ENCODE measurements around the gene TRABD2A.

The TRABD2A gene

DNA sequence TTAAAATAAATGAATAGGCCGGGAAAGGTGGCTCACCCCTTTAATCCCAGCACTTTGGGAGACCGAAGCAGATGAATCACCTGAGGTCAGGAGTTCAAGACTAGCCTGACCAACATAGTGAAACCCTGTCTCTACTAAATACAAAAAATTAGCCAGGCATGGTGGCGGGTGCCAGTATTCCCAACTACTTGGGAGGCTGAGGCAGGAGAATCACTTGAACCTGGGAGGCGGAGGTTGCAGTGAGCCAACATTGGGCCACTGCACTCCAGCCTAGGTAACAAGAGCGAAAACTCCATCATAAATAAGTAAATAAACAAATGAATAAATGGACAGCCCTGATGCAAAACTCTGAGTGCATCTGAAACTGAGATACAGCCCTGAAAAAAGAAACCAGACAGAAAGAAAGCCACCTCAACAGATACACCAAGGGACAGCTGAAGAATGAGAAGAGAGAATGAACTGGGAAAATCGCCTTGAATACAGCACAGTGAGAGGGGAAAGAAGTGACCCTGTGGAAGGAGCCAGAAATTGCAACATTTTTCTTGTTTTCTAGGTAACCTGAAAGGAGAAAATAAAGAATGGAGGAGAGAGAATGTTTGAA is 64.4 kb downstream of the TRABD2A start:
- TF ChIP-seq ZNF274 (IDR thresholded peaks at IDR 0.05; ENCODE audit: low read depth, low read length): no peak
- H3K4me3 ChIP-seq (ENCODE audit: low read length): no peak overlapping the region

GRCh38 chr2:84815146-84815545 is 65.7 kb downstream of the TRABD2A start:
- no peak for TF ChIP-seq ZNF274 (IDR thresholded peaks at IDR 0.05; ENCODE audit: low read depth, low read length)
- no peak overlapping the region for H3K4me3 ChIP-seq (ENCODE audit: low read length)

- H3K4me3 ChIP-seq (ENCODE audit: low read length): no peak overlapping the region
- no peak for TF ChIP-seq ZNF274 (IDR thresholded peaks at IDR 0.05; ENCODE audit: low read depth, low read length)
Observed at GRCh38 chr2:84811839-84812431, 68.9 kb downstream of the TRABD2A start.

DNA sequence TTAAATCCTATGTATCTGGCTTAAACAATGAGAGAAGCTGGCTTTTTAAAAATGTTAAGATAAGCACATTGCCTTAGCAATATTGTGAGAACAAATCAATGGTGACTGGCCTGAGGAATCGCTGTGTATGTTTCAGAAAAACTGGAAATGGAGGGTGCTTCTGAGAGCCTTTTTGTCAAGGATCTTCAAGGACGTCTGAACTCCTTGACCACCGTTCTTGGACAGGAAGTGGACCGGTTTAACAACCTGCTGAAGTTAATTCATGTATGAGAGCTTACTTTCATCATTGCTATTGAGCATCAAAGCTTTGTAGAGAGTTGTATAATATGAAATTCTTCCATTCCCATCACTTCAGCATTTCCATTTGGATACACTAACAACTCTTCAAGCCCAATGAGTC is 72.6 kb downstream of the TRABD2A start:
- no peak overlapping the region for H3K4me3 ChIP-seq (ENCODE audit: low read length)

GRCh38 chr2:84807063-84807485 is 73.8 kb downstream of the TRABD2A start:
- TF ChIP-seq ZNF274 (IDR thresholded peaks at IDR 0.05; ENCODE audit: low read depth, low read length): no peak
- H3K4me3 ChIP-seq (ENCODE audit: low read length): no peak overlapping the region

More for the DNA sequence above, 72.6 kb downstream of the TRABD2A start:
- TF ChIP-seq ZNF274 (IDR thresholded peaks at IDR 0.05; ENCODE audit: low read depth, low read length): no peak

- no peak overlapping the region for H3K4me3 ChIP-seq (ENCODE audit: low read length)
- TF ChIP-seq ZNF274 (IDR thresholded peaks at IDR 0.05; ENCODE audit: low read depth, low read length): no peak
Observed at GRCh38 chr2:84805250-84805958, 75.5 kb downstream of the TRABD2A start.

DNA sequence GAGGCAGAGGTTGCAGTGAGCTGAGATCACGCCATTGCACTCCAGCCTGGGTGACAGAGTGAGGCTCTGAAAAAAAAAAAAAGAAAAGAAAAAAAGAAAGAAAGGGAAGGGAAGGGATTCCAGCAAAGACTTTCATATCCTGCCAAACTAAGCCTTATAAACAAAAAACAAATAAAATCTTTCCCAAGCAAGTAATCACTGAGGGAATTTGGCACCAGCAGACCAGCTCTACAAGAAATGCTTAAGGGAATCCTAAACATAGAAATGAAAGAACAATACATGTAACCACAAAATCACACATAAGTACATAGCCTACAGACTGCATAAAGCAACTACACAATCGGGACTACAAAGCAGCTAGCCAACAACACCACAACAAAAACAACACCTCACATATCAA is 79.1 kb downstream of the TRABD2A start:
- no peak for TF ChIP-seq ZNF274 (IDR thresholded peaks at IDR 0.05; ENCODE audit: low read depth, low read length)
- H3K4me3 ChIP-seq (ENCODE audit: low read length): no peak overlapping the region

- no peak for TF ChIP-seq ZNF274 (IDR thresholded peaks at IDR 0.05; ENCODE audit: low read depth, low read length)
- H3K4me3 ChIP-seq (ENCODE audit: low read length): no peak overlapping the region
Observed at GRCh38 chr2:84800194-84800805, 80.6 kb downstream of the TRABD2A start.

DNA sequence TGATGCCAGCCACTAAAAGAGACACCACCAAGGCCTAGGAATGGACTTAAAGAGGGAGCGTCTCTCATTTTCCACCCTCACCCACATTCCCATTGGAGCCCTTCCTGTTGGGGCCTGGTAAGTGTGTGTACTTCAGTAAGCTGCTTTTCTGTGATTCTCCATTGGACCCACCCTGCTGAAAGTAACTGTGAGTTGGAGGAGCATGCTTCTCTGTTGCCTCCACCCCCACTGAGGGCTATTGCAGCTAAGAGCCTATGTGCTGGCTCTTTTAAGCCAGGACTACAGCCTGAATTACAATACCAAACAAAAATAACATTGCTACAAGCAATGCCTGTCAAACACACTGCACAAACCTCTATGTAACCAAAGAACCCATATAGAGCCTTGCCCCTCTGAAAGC is 81.1 kb downstream of the TRABD2A start:
- no peak for TF ChIP-seq ZNF274 (IDR thresholded peaks at IDR 0.05; ENCODE audit: low read depth, low read length)

DNA sequence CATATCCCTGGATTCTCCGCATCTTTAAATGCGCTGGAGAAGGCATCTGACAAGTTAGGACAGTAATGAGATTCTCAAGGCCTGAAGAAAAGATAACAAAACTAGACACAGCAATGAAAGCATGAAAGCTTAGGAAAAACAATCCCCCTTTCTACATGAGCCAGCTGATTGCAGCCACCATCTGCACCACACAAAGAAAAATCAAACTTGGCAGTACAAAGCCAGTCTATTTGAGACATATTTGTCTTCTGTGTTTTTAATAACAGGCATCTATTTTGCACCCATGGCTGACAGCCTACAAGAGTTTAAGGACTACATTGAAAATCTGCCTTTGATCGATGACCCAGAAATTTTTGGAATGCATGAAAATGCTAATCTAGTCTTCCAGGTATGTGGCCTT is 83.6 kb downstream of the TRABD2A start:
- no peak overlapping the region for H3K4me3 ChIP-seq (ENCODE audit: low read length)
- TF ChIP-seq ZNF274 (IDR thresholded peaks at IDR 0.05; ENCODE audit: low read depth, low read length): no peak

More for the DNA sequence above, 81.1 kb downstream of the TRABD2A start:
- no peak overlapping the region for H3K4me3 ChIP-seq (ENCODE audit: low read length)

DNA sequence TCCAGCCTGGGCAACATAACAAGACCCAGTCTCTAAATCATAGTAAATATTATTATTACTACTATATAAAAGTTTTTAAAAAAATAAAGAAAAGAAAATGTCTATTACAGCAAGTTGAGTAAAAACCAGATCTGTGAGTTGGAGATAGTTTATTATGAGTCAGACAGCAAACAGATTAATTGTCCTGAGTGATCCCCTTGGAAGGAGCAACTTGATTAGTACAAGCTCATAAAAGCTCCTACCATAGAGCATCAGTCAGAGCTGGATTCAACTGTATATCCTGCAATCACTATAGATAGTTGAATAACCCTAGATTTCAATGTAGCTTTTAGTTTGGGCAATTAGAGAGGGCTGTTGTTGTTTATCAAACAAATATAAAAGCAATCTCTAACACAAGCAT is 84.1 kb downstream of the TRABD2A start:
- TF ChIP-seq ZNF274 (IDR thresholded peaks at IDR 0.05; ENCODE audit: low read depth, low read length): no peak
- H3K4me3 ChIP-seq (ENCODE audit: low read length): no peak overlapping the region

DNA sequence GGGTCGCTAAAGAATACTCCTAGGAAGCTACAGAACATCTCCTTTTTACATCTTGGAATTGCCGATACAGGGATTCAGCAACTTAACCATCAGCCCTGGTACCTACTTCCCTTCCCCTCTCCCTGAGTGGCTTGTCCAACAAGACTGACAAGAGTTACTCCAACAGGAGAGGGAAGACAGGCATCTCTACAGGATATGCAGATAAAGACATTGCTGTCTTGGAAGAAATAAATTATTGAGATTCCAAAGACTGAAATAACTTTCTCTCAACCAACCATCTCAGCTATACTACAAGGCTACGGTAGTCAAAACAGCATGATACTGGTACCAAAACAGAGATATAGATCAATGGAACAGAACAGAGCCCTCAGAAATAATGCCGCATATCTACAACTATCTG is 87.2 kb downstream of the TRABD2A start:
- TF ChIP-seq ZNF274 (IDR thresholded peaks at IDR 0.05; ENCODE audit: low read depth, low read length): no peak
- no peak overlapping the region for H3K4me3 ChIP-seq (ENCODE audit: low read length)

GRCh38 chr2:84792856-84793522 is 87.9 kb downstream of the TRABD2A start:
- no peak for TF ChIP-seq ZNF274 (IDR thresholded peaks at IDR 0.05; ENCODE audit: low read depth, low read length)

GRCh38 chr2:84788498-84788897 is 92.4 kb downstream of the TRABD2A start:
- TF ChIP-seq ZNF274 (IDR thresholded peaks at IDR 0.05; ENCODE audit: low read depth, low read length): no peak
- H3K4me3 ChIP-seq (ENCODE audit: low read length): no peak overlapping the region

More at GRCh38 chr2:84792856-84793522, 87.9 kb downstream of the TRABD2A start:
- no peak overlapping the region for H3K4me3 ChIP-seq (ENCODE audit: low read length)
